HL-60 (cell line): ENCODE data around the gene HIF3A.
"Not testable (repeated sequence)": the region's sequence is repeated elsewhere in the genome, so short reads cannot be mapped to it uniquely, and the experiment has no call there.

ENCODE experiments used
- GABPA ChIP-seq: IDR thresholded peaks from 2 replicates; pipeline ENCODE4 v1.6.1; 2012; ENCODE audit warnings: low read depth
- POLR2AphosphoS5 ChIP-seq: IDR thresholded peaks from 2 replicates; pipeline ENCODE4 v1.6.1; 2012; ENCODE audit warnings: low read depth
- TF ChIP-seq, protein P1 (sequence below): IDR thresholded peaks from one replicate; pipeline ENCODE4 v1.5.1; 2011; ENCODE audit warnings: low read length, control low read depth, inconsistent platforms; ENCODE audit not compliant: insufficient read depth
- TF ChIP-seq, protein P2 (sequence below): IDR thresholded peaks from 2 replicates; pipeline ENCODE4 v1.6.1; 2012; ENCODE audit warnings: low read depth; ENCODE audit not compliant: insufficient replicate concordance

DNA sequence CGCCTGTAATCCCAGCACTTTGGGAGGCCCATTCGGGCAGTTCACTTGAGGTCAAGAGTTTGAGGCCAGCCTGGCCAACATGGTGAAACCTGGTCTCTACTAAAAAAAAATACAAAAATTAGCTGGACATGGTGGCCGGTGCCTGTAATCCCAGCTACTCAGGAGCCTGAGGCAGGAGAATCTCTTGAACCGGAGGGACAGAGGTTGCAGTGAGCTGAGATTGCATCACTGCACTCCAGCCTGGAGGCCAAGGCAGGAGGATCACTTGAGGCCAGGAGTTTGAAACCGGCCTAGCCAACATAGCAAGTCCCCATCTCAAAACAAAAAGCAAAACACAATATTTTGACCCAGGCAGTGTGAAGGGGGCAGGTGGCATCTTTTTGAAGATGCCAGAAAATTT lies 32.0 kb upstream of the HIF3A start:
- TF ChIP-seq, protein P1, sequence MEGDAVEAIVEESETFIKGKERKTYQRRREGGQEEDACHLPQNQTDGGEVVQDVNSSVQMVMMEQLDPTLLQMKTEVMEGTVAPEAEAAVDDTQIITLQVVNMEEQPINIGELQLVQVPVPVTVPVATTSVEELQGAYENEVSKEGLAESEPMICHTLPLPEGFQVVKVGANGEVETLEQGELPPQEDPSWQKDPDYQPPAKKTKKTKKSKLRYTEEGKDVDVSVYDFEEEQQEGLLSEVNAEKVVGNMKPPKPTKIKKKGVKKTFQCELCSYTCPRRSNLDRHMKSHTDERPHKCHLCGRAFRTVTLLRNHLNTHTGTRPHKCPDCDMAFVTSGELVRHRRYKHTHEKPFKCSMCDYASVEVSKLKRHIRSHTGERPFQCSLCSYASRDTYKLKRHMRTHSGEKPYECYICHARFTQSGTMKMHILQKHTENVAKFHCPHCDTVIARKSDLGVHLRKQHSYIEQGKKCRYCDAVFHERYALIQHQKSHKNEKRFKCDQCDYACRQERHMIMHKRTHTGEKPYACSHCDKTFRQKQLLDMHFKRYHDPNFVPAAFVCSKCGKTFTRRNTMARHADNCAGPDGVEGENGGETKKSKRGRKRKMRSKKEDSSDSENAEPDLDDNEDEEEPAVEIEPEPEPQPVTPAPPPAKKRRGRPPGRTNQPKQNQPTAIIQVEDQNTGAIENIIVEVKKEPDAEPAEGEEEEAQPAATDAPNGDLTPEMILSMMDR: not testable (repeated sequence)
- TF ChIP-seq, protein P2, sequence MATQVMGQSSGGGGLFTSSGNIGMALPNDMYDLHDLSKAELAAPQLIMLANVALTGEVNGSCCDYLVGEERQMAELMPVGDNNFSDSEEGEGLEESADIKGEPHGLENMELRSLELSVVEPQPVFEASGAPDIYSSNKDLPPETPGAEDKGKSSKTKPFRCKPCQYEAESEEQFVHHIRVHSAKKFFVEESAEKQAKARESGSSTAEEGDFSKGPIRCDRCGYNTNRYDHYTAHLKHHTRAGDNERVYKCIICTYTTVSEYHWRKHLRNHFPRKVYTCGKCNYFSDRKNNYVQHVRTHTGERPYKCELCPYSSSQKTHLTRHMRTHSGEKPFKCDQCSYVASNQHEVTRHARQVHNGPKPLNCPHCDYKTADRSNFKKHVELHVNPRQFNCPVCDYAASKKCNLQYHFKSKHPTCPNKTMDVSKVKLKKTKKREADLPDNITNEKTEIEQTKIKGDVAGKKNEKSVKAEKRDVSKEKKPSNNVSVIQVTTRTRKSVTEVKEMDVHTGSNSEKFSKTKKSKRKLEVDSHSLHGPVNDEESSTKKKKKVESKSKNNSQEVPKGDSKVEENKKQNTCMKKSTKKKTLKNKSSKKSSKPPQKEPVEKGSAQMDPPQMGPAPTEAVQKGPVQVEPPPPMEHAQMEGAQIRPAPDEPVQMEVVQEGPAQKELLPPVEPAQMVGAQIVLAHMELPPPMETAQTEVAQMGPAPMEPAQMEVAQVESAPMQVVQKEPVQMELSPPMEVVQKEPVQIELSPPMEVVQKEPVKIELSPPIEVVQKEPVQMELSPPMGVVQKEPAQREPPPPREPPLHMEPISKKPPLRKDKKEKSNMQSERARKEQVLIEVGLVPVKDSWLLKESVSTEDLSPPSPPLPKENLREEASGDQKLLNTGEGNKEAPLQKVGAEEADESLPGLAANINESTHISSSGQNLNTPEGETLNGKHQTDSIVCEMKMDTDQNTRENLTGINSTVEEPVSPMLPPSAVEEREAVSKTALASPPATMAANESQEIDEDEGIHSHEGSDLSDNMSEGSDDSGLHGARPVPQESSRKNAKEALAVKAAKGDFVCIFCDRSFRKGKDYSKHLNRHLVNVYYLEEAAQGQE: not testable (repeated sequence)
- TF ChIP-seq GABPA, POLR2AphosphoS5: not testable (repeated sequence)
